22Rv1 (cell line): Measurements from ENCODE around the gene GPNMB.

Source experiments
- ZFX ChIP-seq: fragments of 450-650 bp; IDR thresholded peaks from 2 replicates; pipeline ENCODE4 v1.6.1; 2017; ENCODE audit warnings: antibody characterized with exemption, borderline replicate concordance
- TF ChIP-seq, protein P1 (sequence below): fragments of 450-650 bp; IDR thresholded peaks from 2 replicates; pipeline ENCODE4 v1.5.1; 2017; ENCODE audit warnings: mild to moderate bottlenecking

DNA sequence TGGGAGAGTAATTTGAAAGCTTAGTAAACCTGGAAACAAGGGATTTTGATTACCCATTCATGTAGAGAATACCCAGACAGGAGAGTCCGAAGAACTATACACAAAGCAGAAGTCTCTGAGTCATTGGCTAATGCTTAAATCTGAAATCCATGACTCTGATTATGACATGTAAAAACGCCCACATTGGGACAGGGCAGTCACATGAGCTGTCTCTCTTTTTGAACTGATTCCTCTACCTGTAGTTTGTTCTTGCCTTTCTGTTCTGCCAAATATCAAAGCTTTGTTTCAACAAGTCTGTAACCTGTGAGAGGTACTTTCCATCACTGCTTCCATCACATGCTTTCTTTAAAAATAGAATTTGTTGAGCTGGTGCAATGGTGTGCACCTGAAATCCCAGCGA, 4.3 kb upstream of the GPNMB start:
- TF ChIP-seq, protein P1, sequence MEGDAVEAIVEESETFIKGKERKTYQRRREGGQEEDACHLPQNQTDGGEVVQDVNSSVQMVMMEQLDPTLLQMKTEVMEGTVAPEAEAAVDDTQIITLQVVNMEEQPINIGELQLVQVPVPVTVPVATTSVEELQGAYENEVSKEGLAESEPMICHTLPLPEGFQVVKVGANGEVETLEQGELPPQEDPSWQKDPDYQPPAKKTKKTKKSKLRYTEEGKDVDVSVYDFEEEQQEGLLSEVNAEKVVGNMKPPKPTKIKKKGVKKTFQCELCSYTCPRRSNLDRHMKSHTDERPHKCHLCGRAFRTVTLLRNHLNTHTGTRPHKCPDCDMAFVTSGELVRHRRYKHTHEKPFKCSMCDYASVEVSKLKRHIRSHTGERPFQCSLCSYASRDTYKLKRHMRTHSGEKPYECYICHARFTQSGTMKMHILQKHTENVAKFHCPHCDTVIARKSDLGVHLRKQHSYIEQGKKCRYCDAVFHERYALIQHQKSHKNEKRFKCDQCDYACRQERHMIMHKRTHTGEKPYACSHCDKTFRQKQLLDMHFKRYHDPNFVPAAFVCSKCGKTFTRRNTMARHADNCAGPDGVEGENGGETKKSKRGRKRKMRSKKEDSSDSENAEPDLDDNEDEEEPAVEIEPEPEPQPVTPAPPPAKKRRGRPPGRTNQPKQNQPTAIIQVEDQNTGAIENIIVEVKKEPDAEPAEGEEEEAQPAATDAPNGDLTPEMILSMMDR = no peak
- no peak for TF ChIP-seq ZFX
